Upper lobe of left lung (tissue), 4 donors: ENCODE measurements around the gene CD99L2.

ENCODE experiments used
- POLR2AphosphoS5 ChIP-seq, 2 donors: sonication (generic); formaldehyde crosslinking; IDR thresholded peaks; one replicate each; pipeline ENCODE4 v1.5.1; 2017; ENCODE audit warnings: antibody characterized with exemption in 2 of 2
- TF ChIP-seq, protein P1 (sequence below), 6 experiments: fragments of 450-650 bp in 4 of 6; fragments of 200-600 bp in 2 of 6; sonication (generic) in 2 of 6; IDR thresholded peaks; one replicate each; pipeline ENCODE4 v1.5.1; 2016 to 2019; ENCODE audit warnings: antibody characterized with exemption in 6 of 6

DNA sequence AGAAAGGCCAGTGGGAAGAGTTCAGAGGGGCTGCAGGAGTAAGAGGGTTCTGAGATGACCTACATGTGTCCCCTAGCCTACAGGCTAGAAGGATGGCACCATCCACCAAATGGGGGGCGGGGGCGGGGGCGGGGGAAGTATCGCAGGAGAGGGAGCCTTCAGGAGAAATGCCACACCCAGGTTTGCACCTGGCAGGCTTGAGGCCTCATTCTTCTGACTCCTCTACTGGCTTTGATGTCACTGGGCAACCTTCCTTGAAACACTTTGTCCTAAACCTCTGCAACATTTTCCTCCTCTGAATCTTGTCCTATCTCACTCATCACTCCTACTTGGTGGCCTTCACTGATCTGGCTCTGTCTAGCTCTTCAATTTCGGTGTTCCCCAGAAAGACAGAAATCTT, 24.0 kb downstream of the CD99L2 start:
- TF ChIP-seq, protein P1, sequence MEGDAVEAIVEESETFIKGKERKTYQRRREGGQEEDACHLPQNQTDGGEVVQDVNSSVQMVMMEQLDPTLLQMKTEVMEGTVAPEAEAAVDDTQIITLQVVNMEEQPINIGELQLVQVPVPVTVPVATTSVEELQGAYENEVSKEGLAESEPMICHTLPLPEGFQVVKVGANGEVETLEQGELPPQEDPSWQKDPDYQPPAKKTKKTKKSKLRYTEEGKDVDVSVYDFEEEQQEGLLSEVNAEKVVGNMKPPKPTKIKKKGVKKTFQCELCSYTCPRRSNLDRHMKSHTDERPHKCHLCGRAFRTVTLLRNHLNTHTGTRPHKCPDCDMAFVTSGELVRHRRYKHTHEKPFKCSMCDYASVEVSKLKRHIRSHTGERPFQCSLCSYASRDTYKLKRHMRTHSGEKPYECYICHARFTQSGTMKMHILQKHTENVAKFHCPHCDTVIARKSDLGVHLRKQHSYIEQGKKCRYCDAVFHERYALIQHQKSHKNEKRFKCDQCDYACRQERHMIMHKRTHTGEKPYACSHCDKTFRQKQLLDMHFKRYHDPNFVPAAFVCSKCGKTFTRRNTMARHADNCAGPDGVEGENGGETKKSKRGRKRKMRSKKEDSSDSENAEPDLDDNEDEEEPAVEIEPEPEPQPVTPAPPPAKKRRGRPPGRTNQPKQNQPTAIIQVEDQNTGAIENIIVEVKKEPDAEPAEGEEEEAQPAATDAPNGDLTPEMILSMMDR (IDR thresholded peaks at IDR 0.05) = no peak
- no peak for TF ChIP-seq POLR2AphosphoS5 (IDR thresholded peaks at IDR 0.05)
